GM18867 (cell line): ENCODE data around the gene PRKD2.
A peak's percentile ranks its signal among the peaks of the same experiment; 100 is the strongest.
"Not testable (repeated sequence)": the region's sequence is repeated elsewhere in the genome, so short reads cannot be mapped to it uniquely, and the experiment has no call there.

ENCODE experiments used
- ATAC-seq: cut with Tn5 transposase; IDR thresholded peaks from one replicate; pipeline ENCODE4 v1.9.1; 2021; ENCODE audit warnings: mild to moderate bottlenecking, moderate library complexity; ENCODE audit not compliant: unreplicated experiment

PRKD2 gene

GRCh38 chr19:46634656-46635218 is 82.2 kb downstream of the PRKD2 start:
- no peak for ATAC-seq

GRCh38 chr19:46634045-46634655 is 82.8 kb downstream of the PRKD2 start:
- ATAC-seq, result peak; percentile 62

GRCh38 chr19:46633130-46633529 is 83.8 kb downstream of the PRKD2 start:
- no peak for ATAC-seq

- no peak for ATAC-seq
Observed at GRCh38 chr19:46631481-46631880, 85.4 kb downstream of the PRKD2 start.

GRCh38 chr19:46630586-46631205 is 86.2 kb downstream of the PRKD2 start:
- no peak for ATAC-seq

GRCh38 chr19:46629546-46630025 is 87.3 kb downstream of the PRKD2 start:
- ATAC-seq, result no peak

- ATAC-seq, result not testable (repeated sequence)
Observed at GRCh38 chr19:46628970-46629369, 87.9 kb downstream of the PRKD2 start.

- ATAC-seq, result no peak
Observed at GRCh38 chr19:46626446-46626845, 90.5 kb downstream of the PRKD2 start.

GRCh38 chr19:46625731-46626130 is 91.2 kb downstream of the PRKD2 start:
- no peak for ATAC-seq

GRCh38 chr19:46624958-46625661 is 91.8 kb downstream of the PRKD2 start, which contains the start of gene PTGIR:
PTGIR (minus strand) TSS chr19:46625089; CDS start chr19:46624225, 864 bp downstream.
- no peak for ATAC-seq
